SK-N-MC (cell line): ENCODE results near the gene ACO1.

Experiments used
- EZH2 ChIP-seq: fragments of 200-600 bp; sonication (generic); IDR thresholded peaks from one replicate; pipeline ENCODE4 v1.6.1; 2017; ENCODE audit warnings: antibody characterized with exemption
- POLR2AphosphoS5 ChIP-seq: IDR thresholded peaks from 2 replicates; pipeline ENCODE4 v1.6.1; 2012; ENCODE audit warnings: mild to moderate bottlenecking, low read depth, low read length, borderline replicate concordance

DNA sequence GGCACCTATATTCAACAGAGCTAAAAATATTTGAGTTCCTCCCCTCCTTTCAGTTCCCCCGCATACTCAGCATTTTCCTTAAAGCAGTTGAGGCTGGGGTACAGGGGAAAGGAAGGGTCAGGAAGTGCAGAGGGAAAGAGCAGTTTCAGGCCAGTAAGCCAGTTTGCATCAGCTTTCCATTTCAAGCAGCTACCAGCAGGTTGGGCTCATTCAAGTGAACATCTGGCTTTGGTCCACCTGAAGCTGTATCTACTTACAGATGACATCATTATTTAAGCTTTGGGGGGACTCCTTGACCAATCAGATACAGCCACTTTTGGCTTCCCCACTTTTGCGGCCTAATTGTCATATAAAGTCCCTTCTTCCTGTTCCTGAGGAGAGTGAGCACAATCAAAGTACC is 8.2 kb upstream of the ACO1 start:
- no peak for TF ChIP-seq POLR2AphosphoS5
- no peak for TF ChIP-seq EZH2
